ENCODE measurements around the gene NLRP4.

Gene NLRP4

GRCh38 chr19:55836340-55836739 lies at the start of gene NLRP4:
Gene NLRP4 (plus strand): TSS chr19:55836540. CDS start chr19:55852081, 15,541 bp downstream.
- ATAC-seq = no peak

- no peak for ATAC-seq
Measured at GRCh38 chr19:55795021-55795420, 41.3 kb upstream of the NLRP4 start.

- no peak for ATAC-seq
Measured at GRCh38 chr19:55801416-55801815, 34.9 kb upstream of the NLRP4 start.

GRCh38 chr19:55802281-55802680 lies 34.1 kb upstream of the NLRP4 start:
- ATAC-seq = no peak

GRCh38 chr19:55809381-55810058 lies 26.8 kb upstream of the NLRP4 start:
- ATAC-seq = peak; percentile 60 to 78

- no peak for ATAC-seq
Measured at GRCh38 chr19:55811340-55811739, 25.0 kb upstream of the NLRP4 start.

GRCh38 chr19:55812449-55812848 lies 23.9 kb upstream of the NLRP4 start:
- no peak for ATAC-seq

- ATAC-seq = no peak
Measured at GRCh38 chr19:55813906-55814305, 22.4 kb upstream of the NLRP4 start.

- ATAC-seq = no peak
Measured at GRCh38 chr19:55820037-55820436, 16.3 kb upstream of the NLRP4 start.

- ATAC-seq = no peak
Measured at GRCh38 chr19:55830656-55831055, 5.7 kb upstream of the NLRP4 start.

GRCh38 chr19:55831846-55832245 lies 4.5 kb upstream of the NLRP4 start, which contains the start of gene NLRP11:
Gene NLRP11 (minus strand): TSS chr19:55831999. CDS start chr19:55818174, 13,825 bp downstream.
- ATAC-seq = no peak

- no peak for ATAC-seq
Measured at GRCh38 chr19:55832676-55833075, 3.7 kb upstream of the NLRP4 start.

GRCh38 chr19:55838251-55838650 lies 1.9 kb downstream of the NLRP4 start:
- no peak for ATAC-seq

- ATAC-seq = no peak
Measured at GRCh38 chr19:55838906-55839305, 2.6 kb downstream of the NLRP4 start.

GRCh38 chr19:55855160-55855559 lies 18.8 kb downstream of the NLRP4 start:
- no peak for ATAC-seq

GRCh38 chr19:55857149-55857548 lies 20.8 kb downstream of the NLRP4 start:
- ATAC-seq = no peak

- no peak for ATAC-seq
Measured at GRCh38 chr19:55857974-55858373, 21.6 kb downstream of the NLRP4 start.

GRCh38 chr19:55858401-55858800 lies 22.1 kb downstream of the NLRP4 start:
- no peak for ATAC-seq

- no peak for ATAC-seq
Measured at GRCh38 chr19:55858969-55859368, 22.6 kb downstream of the NLRP4 start.

- no peak for ATAC-seq
Measured at GRCh38 chr19:55866521-55866920, 30.2 kb downstream of the NLRP4 start.

GRCh38 chr19:55867101-55867500 lies 30.8 kb downstream of the NLRP4 start:
- ATAC-seq = no peak

GRCh38 chr19:55870736-55871135 lies 34.4 kb downstream of the NLRP4 start:
- no peak for ATAC-seq

- ATAC-seq = no peak
Measured at GRCh38 chr19:55877211-55877610, 40.9 kb downstream of the NLRP4 start.

- ATAC-seq = no peak
Measured at GRCh38 chr19:55882626-55883025, 46.3 kb downstream of the NLRP4 start.

GRCh38 chr19:55898911-55899310 lies 62.6 kb downstream of the NLRP4 start:
- no peak for ATAC-seq
